PC-9 (cell line): Measurements from ENCODE around the gene DNAJA2. TPM values are rescaled to one million over a fixed set of nuclear protein-coding genes. Genes with fewer than 3 reads are reported as not detected.

Experiments
- Bru-seq: library from RNA; stranded (reverse); fragments of 400-500 nt; gene quantifications from one replicate; lab custom pipeline; 2021; lab: Mats Ljungman, UMichigan
- BruChase-seq, 2 experiments: library from RNA; stranded (reverse); fragments of 400-500 nt; gene quantifications; one replicate each; lab custom pipeline; 2021; lab: Mats Ljungman, UMichigan
- BruUV-seq: library from RNA; stranded (reverse); fragments of 400-500 nt; replicated peaks from 2 replicates; lab custom pipeline; 2021; lab: Mats Ljungman, UMichigan
- CTCF ChIA-PET: fragments of 300-600 bp; sonication (Branson Sonifier 250); formaldehyde crosslinking; loops from one replicate; lab custom pipeline; 2022; ENCODE audit warnings: antibody characterized with exemption; lab: Charles Lee
- POLR2A ChIA-PET: fragments of 300-600 bp; sonication (Branson Sonifier 250); formaldehyde crosslinking; loops from one replicate; lab custom pipeline; 2022; ENCODE audit warnings: antibody characterized with exemption; ENCODE audit not compliant: unreplicated experiment; lab: Charles Lee
- DNase-seq, 2 experiments: peaks; one replicate each; pipeline versions ENCODE4 v3.0.0 to v3.0.0-alpha.2; 2015 to 2022; ENCODE audit warnings: mixed read lengths in 1 of 2
- H2AFZ ChIP-seq: fragments of 200-600 bp; sonication (generic); 2 replicates; pipeline ENCODE4 v1.8.1; 2017; ENCODE audit warnings: antibody characterized with exemption
- H3F3A ChIP-seq: fragments of 200-600 bp; sonication (generic); 2 replicates; pipeline ENCODE4 v1.8.1; 2017; ENCODE audit warnings: antibody characterized with exemption, mild to moderate bottlenecking, low read depth; ENCODE audit not compliant: insufficient read depth
- H3K27ac ChIP-seq: fragments of 200-600 bp; sonication (generic); 2 replicates; pipeline ENCODE4 v1.6.1; 2016; ENCODE audit warnings: mixed run types
- H3K27me3 ChIP-seq: fragments of 200-600 bp; sonication (generic); 2 replicates; pipeline ENCODE4 v1.6.1; 2016; ENCODE audit warnings: low read depth, mixed run types; ENCODE audit not compliant: insufficient read depth
- H3K36me3 ChIP-seq: fragments of 200-600 bp; sonication (generic); 2 replicates; pipeline ENCODE4 v1.6.1; 2016; ENCODE audit warnings: low read depth, mixed run types
- H3K4me1 ChIP-seq: fragments of 200-600 bp; sonication (generic); replicated peaks from 2 replicates; pipeline ENCODE4 v1.6.1; 2016; ENCODE audit warnings: mixed run types; ENCODE audit not compliant: insufficient read depth
- H3K4me2 ChIP-seq: fragments of 200-600 bp; sonication (generic); 2 replicates; pipeline ENCODE4 v1.6.1; 2017; ENCODE audit warnings: mixed run types
- H3K4me3 ChIP-seq: fragments of 200-600 bp; sonication (generic); 2 replicates; pipeline ENCODE4 v1.6.1; 2016; ENCODE audit warnings: mixed run types
- H3K79me2 ChIP-seq: fragments of 200-600 bp; sonication (generic); 2 replicates; pipeline ENCODE4 v1.6.1; 2017; ENCODE audit warnings: low read depth, mixed run types
- H3K9me2 ChIP-seq: fragments of 200-600 bp; sonication (generic); 2 replicates; pipeline ENCODE4 v1.8.1; 2017; ENCODE audit warnings: mild to moderate bottlenecking; ENCODE audit not compliant: insufficient read depth
- H3K9me3 ChIP-seq: fragments of 200-600 bp; sonication (generic); 2 replicates; pipeline ENCODE4 v1.8.1; 2016; ENCODE audit warnings: low read depth; ENCODE audit not compliant: insufficient read depth
- H4K20me1 ChIP-seq: fragments of 200-600 bp; sonication (generic); 2 replicates; pipeline ENCODE4 v1.8.1; 2017; ENCODE audit not compliant: insufficient read depth
- CTCF ChIP-seq: fragments of 200-600 bp; sonication (generic); conservative IDR thresholded peaks from 2 replicates; pipeline ENCODE4 v1.6.1; 2017; ENCODE audit warnings: mixed run types, antibody characterized with exemption, mild to moderate bottlenecking, moderate library complexity
- EZH2 ChIP-seq: fragments of 200-600 bp; sonication (generic); IDR thresholded peaks from 2 replicates; pipeline ENCODE4 v1.8.0; 2017; ENCODE audit warnings: antibody characterized with exemption, low read depth
- intact Hi-C: fragments of 100-400 bp; cut with micrococcal nuclease; formaldehyde crosslinking; loops from one replicate; pipeline ENCODE4 v1.10.0; 2022; ENCODE audit not compliant: unreplicated experiment
- long read RNA-seq: library from polyadenylated mRNA; stranded (forward); transcript quantifications from one replicate; pipeline ENCODE4 v2.0.0, GENCODE V29; 2022
- total RNA-seq: library from RNA; stranded (reverse); gene quantifications from 2 replicates; pipeline ENCODE4 v1.2.3, GENCODE V29; 2021

DNAJA2 gene
- total RNA-seq (78.9 and 89.8 TPM in 2 replicates), Bru-seq, nascent RNA (percentile 95 among the genes with signal in this experiment), BruChase-seq, experiment 1, labeled RNA remaining after a 2-hour chase (percentile 93 among the genes with signal in this experiment), BruChase-seq, experiment 2, labeled RNA remaining after a 6-hour chase (percentile 97 among the genes with signal in this experiment)
- long read RNA-seq, transcript DNAJA2-201 (9 exons, 3,122 nt), result major isoform, 140 of 157 reads
- long read RNA-seq, partial matches to known transcripts, result 9 of 157 reads
- long read RNA-seq, other reads (novel, unspliced or antisense), result 8 of 157 reads

- no peaks in the 10 kb centered on the region for H3K9me2 ChIP-seq
- no peaks in the 10 kb centered on the region for H3K9me3 ChIP-seq
- DNase-seq, result peak; percentile 66 to 90
- intact Hi-C loops, result loop anchor here (1.0 to 10.0 kb wide), 2 partner anchors 170 to 1271 kb away; partner anchors contain the start of genes ABCC11, LONP2 and NETO2
- peak within 1 kb of the TSS; percentile 99 for H3K4me2 ChIP-seq
- H3K4me3 ChIP-seq, result peak within 1 kb of the TSS; percentile 91
- peaks cover 41% of the 10 kb centered on the region for H4K20me1 ChIP-seq
- H3F3A ChIP-seq, result peaks cover 38% of the 10 kb centered on the region
- H3K27ac ChIP-seq, result peak within 1 kb of the TSS; percentile 85
- H3K4me1 ChIP-seq, result peaks cover 41% of the 10 kb centered on the region
- peaks cover 63% of the 10 kb centered on the region for H3K79me2 ChIP-seq
- H2AFZ ChIP-seq, result peak within 1 kb of the TSS; percentile 90
- peaks cover 29% of the 10 kb centered on the region for H3K36me3 ChIP-seq
- H3K27me3 ChIP-seq, result no peaks in the 10 kb centered on the region
- BruUV-seq, result no TSS peak
- ChIA-PET POLR2A (interaction anchor here (0.5 to 0.9 kb wide), 3 partner anchors 10 to 89 kb away, joined by 3 to 16 read pairs (median 3); partner anchors contain the start of gene GPT2), CTCF (no interaction called here)
- no peak for TF ChIP-seq EZH2
- TF ChIP-seq CTCF, result no peak
Observed at GRCh38 chr16:46973207-46973995, at the start of gene DNAJA2. Gene DNAJA2, minus strand, starts transcription at chr16:46973674. Its CDS starts 102 bp downstream, at chr16:46973572.

- H3K79me2 ChIP-seq, result no peaks in the 10 kb centered on the region
- intact Hi-C loops, result no loop called here
- H3K4me3 ChIP-seq, result no peak overlapping the region
- ChIA-PET POLR2A (no interaction called here), CTCF (interaction anchor here (0.7 to 1.1 kb wide), 2 partner anchors 30 to 1146 kb away, joined by 3 read pairs; no protein-coding TSS in a partner anchor)
- no peak overlapping the region for H3K27ac ChIP-seq
- H3K4me2 ChIP-seq, result no peak overlapping the region
- no TSS peak for BruUV-seq
- no peaks in the 10 kb centered on the region for H3K9me2 ChIP-seq
- H3K9me3 ChIP-seq, result no peaks in the 10 kb centered on the region
- DNase-seq, result no peak
- TF ChIP-seq EZH2 (no peak), CTCF (no peak; the same call in 1 of the 2 replicates)
- no peak overlapping the region for H2AFZ ChIP-seq
- no peaks in the 10 kb centered on the region for H3K4me1 ChIP-seq
- H3K27me3 ChIP-seq, result no peaks in the 10 kb centered on the region
- no peaks in the 10 kb centered on the region for H4K20me1 ChIP-seq
- H3K36me3 ChIP-seq, result no peaks in the 10 kb centered on the region
- no peaks in the 10 kb centered on the region for H3F3A ChIP-seq
Observed at GRCh38 chr16:47019568-47019967, 46.1 kb upstream of the DNAJA2 start.

- H3K27ac ChIP-seq, result no peak overlapping the region
- ChIA-PET CTCF (interaction anchor here (0.5 to 1.1 kb wide), 5 partner anchors 11 to 1147 kb away, joined by 3 to 11 read pairs (median 4); no protein-coding TSS in a partner anchor), POLR2A (no interaction called here)
- H3K9me2 ChIP-seq, result no peaks in the 10 kb centered on the region
- no peaks in the 10 kb centered on the region for H3K27me3 ChIP-seq
- no peak overlapping the region for H3K4me2 ChIP-seq
- no peaks in the 10 kb centered on the region for H3K79me2 ChIP-seq
- DNase-seq, result peak; percentile 50 to 53
- peak; percentile 67 for TF ChIP-seq CTCF
- TF ChIP-seq EZH2, result no peak
- intact Hi-C loops, result loop anchor here (1.0 kb wide), 1 partner anchor 70 kb away; no protein-coding TSS in a partner anchor
- no peaks in the 10 kb centered on the region for H3K36me3 ChIP-seq
- BruUV-seq, result no TSS peak
- H3K9me3 ChIP-seq, result no peaks in the 10 kb centered on the region
- H4K20me1 ChIP-seq, result no peaks in the 10 kb centered on the region
- no peaks in the 10 kb centered on the region for H3K4me1 ChIP-seq
- no peaks in the 10 kb centered on the region for H3F3A ChIP-seq
- H2AFZ ChIP-seq, result no peak overlapping the region
- H3K4me3 ChIP-seq, result no peak overlapping the region
Observed at GRCh38 chr16:47018223-47018891, 44.9 kb upstream of the DNAJA2 start.
